Measurements from ENCODE around the gene PPM1H.
A peak's percentile ranks its signal among the peaks of the same experiment; 100 is the strongest.

PPM1H gene

GRCh38 chr12:62861586-62861985 is 73.4 kb downstream of the PPM1H start:
- no peaks in the 10 kb centered on the region for H3K27me3 Mint-ChIP-seq
- no peak overlapping the region for H3K4me3 Mint-ChIP-seq
- no peak overlapping the region for H3K27ac Mint-ChIP-seq
- no peaks in the 10 kb centered on the region for H3K36me3 Mint-ChIP-seq
- no peak for DNase-seq
- no peak for ATAC-seq (replicated peaks)
- peaks cover 0 to 7% of the 10 kb centered on the region in 2 donors for H3K4me1 Mint-ChIP-seq
- no peaks in the 10 kb centered on the region for H3K9me3 Mint-ChIP-seq

- ATAC-seq (replicated peaks) (no peak), DNase-seq (no peak)
- no peak overlapping the region for H3K4me3 Mint-ChIP-seq
- peaks cover 0 to 7% of the 10 kb centered on the region in 2 donors for H3K4me1 Mint-ChIP-seq
- no peaks in the 10 kb centered on the region for H3K9me3 Mint-ChIP-seq
- H3K27ac Mint-ChIP-seq, result no peak overlapping the region
- H3K36me3 Mint-ChIP-seq, result no peaks in the 10 kb centered on the region
- no peaks in the 10 kb centered on the region for H3K27me3 Mint-ChIP-seq
These were observed 74.2 kb downstream of the PPM1H start for GRCh38 chr12:62860501-62861411.

GRCh38 chr12:62860020-62860419 is 74.9 kb downstream of the PPM1H start:
- no peak overlapping the region for H3K27ac Mint-ChIP-seq
- peak in 1 of 2 donors; percentile 31 for ATAC-seq (replicated peaks)
- H3K36me3 Mint-ChIP-seq, result no peaks in the 10 kb centered on the region
- no peak for DNase-seq
- H3K27me3 Mint-ChIP-seq, result no peaks in the 10 kb centered on the region
- no peak overlapping the region for H3K4me3 Mint-ChIP-seq
- H3K9me3 Mint-ChIP-seq, result no peaks in the 10 kb centered on the region
- H3K4me1 Mint-ChIP-seq, result peaks cover 0 to 7% of the 10 kb centered on the region in 2 donors

- no peaks in the 10 kb centered on the region for H3K9me3 Mint-ChIP-seq
- peaks cover 0 to 7% of the 10 kb centered on the region in 2 donors for H3K4me1 Mint-ChIP-seq
- no peak overlapping the region for H3K4me3 Mint-ChIP-seq
- no peaks in the 10 kb centered on the region for H3K27me3 Mint-ChIP-seq
- DNase-seq (no peak), ATAC-seq (replicated peaks) (peak in 1 of 2 donors; percentile 38)
- H3K27ac Mint-ChIP-seq, result no peak overlapping the region
- H3K36me3 Mint-ChIP-seq, result no peaks in the 10 kb centered on the region
These were observed 75.6 kb downstream of the PPM1H start for GRCh38 chr12:62859321-62859737.

GRCh38 chr12:62856454-62856853 is 78.5 kb downstream of the PPM1H start:
- Mint-ChIP-seq H3K9me3 (no peaks in the 10 kb centered on the region), H3K36me3 (no peaks in the 10 kb centered on the region), H3K27ac (no peak overlapping the region), H3K4me3 (no peak overlapping the region), H3K27me3 (no peaks in the 10 kb centered on the region), H3K4me1 (peaks cover 0 to 7% of the 10 kb centered on the region in 2 donors)
- no peak for DNase-seq
- no peak for ATAC-seq (replicated peaks)

GRCh38 chr12:62854024-62854423 is 80.9 kb downstream of the PPM1H start:
- Mint-ChIP-seq H3K9me3 (no peaks in the 10 kb centered on the region), H3K27ac (no peak overlapping the region), H3K4me3 (no peak overlapping the region), H3K36me3 (no peaks in the 10 kb centered on the region), H3K4me1 (no peaks in the 10 kb centered on the region), H3K27me3 (no peaks in the 10 kb centered on the region)
- no peak for DNase-seq
- no peak for ATAC-seq (replicated peaks)

- Mint-ChIP-seq H3K4me3 (no peak overlapping the region), H3K27ac (no peak overlapping the region), H3K9me3 (no peaks in the 10 kb centered on the region), H3K27me3 (peaks cover 0 to 4% of the 10 kb centered on the region in 2 donors), H3K4me1 (no peaks in the 10 kb centered on the region), H3K36me3 (no peaks in the 10 kb centered on the region)
- no peak for DNase-seq
- ATAC-seq (replicated peaks), result no peak
These were observed 85.6 kb downstream of the PPM1H start for GRCh38 chr12:62849398-62849797.

- H3K36me3 Mint-ChIP-seq, result no peaks in the 10 kb centered on the region
- H3K27me3 Mint-ChIP-seq, result peaks cover 0 to 4% of the 10 kb centered on the region in 2 donors
- no peaks in the 10 kb centered on the region for H3K4me1 Mint-ChIP-seq
- ATAC-seq (replicated peaks) (peak; percentile 19 to 53), DNase-seq (no peak)
- H3K27ac Mint-ChIP-seq, result no peak overlapping the region
- H3K4me3 Mint-ChIP-seq, result no peak overlapping the region
- H3K9me3 Mint-ChIP-seq, result no peaks in the 10 kb centered on the region
These were observed 86.5 kb downstream of the PPM1H start for GRCh38 chr12:62848418-62848817.

GRCh38 chr12:62847709-62848108 is 87.2 kb downstream of the PPM1H start:
- Mint-ChIP-seq H3K27me3 (peaks cover 0 to 4% of the 10 kb centered on the region in 2 donors), H3K4me1 (no peaks in the 10 kb centered on the region), H3K9me3 (no peaks in the 10 kb centered on the region), H3K27ac (no peak overlapping the region), H3K4me3 (no peak overlapping the region), H3K36me3 (no peaks in the 10 kb centered on the region)
- no peak for DNase-seq
- ATAC-seq (replicated peaks), result no peak

GRCh38 chr12:62846491-62846890 is 88.5 kb downstream of the PPM1H start:
- ATAC-seq (replicated peaks), result no peak
- DNase-seq, result no peak
- no peak overlapping the region for H3K4me3 Mint-ChIP-seq

GRCh38 chr12:62844915-62845314 is 90.0 kb downstream of the PPM1H start:
- Mint-ChIP-seq H3K9me3 (no peaks in the 10 kb centered on the region), H3K36me3 (no peaks in the 10 kb centered on the region), H3K4me1 (peaks cover 3 to 7% of the 10 kb centered on the region in 2 donors), H3K4me3 (no peak overlapping the region), H3K27me3 (peaks cover 0 to 4% of the 10 kb centered on the region in 2 donors), H3K27ac (no peak overlapping the region)
- DNase-seq (no peak), ATAC-seq (replicated peaks) (no peak)

More at GRCh38 chr12:62846491-62846890, 88.5 kb downstream of the PPM1H start:
- Mint-ChIP-seq H3K9me3 (no peaks in the 10 kb centered on the region), H3K27me3 (peaks cover 0 to 4% of the 10 kb centered on the region in 2 donors), H3K4me1 (peaks cover 0 to 5% of the 10 kb centered on the region in 2 donors), H3K36me3 (no peaks in the 10 kb centered on the region), H3K27ac (no peak overlapping the region)

GRCh38 chr12:62843716-62844115 is 91.2 kb downstream of the PPM1H start:
- Mint-ChIP-seq H3K27me3 (peaks cover 0 to 4% of the 10 kb centered on the region in 2 donors), H3K27ac (no peak overlapping the region), H3K4me1 (peaks cover 3 to 7% of the 10 kb centered on the region in 2 donors), H3K36me3 (no peaks in the 10 kb centered on the region), H3K4me3 (no peak overlapping the region), H3K9me3 (no peaks in the 10 kb centered on the region)
- no peak for ATAC-seq (replicated peaks)
- no peak for DNase-seq

- H3K4me1 Mint-ChIP-seq, result peaks cover 3 to 7% of the 10 kb centered on the region in 2 donors
- DNase-seq, result no peak
These were observed 93.1 kb downstream of the PPM1H start for GRCh38 chr12:62841846-62842245.

GRCh38 chr12:62840806-62841205 is 94.1 kb downstream of the PPM1H start:
- ATAC-seq (replicated peaks), result no peak
- no peaks in the 10 kb centered on the region for H3K36me3 Mint-ChIP-seq
- H3K27ac Mint-ChIP-seq, result no peak overlapping the region
- peaks cover 3 to 5% of the 10 kb centered on the region in 2 donors for H3K27me3 Mint-ChIP-seq
- DNase-seq, result no peak
- H3K4me1 Mint-ChIP-seq, result peaks cover 3 to 7% of the 10 kb centered on the region in 2 donors
- no peak overlapping the region for H3K4me3 Mint-ChIP-seq
- H3K9me3 Mint-ChIP-seq, result no peaks in the 10 kb centered on the region

More at GRCh38 chr12:62841846-62842245, 93.1 kb downstream of the PPM1H start:
- Mint-ChIP-seq H3K4me3 (no peak overlapping the region), H3K27me3 (peaks cover 4 to 5% of the 10 kb centered on the region in 2 donors), H3K27ac (no peak overlapping the region), H3K36me3 (no peaks in the 10 kb centered on the region), H3K9me3 (no peaks in the 10 kb centered on the region)
- no peak for ATAC-seq (replicated peaks)
